Neural progenitor cell (in vitro differentiated cells): ENCODE measurements around the gene SUMF1. TPM values are rescaled to one million over a fixed set of nuclear protein-coding genes. Genes with fewer than 3 reads are reported as not detected.

Experiments
- DNase-seq: peaks from one replicate; pipeline ENCODE4 v3.0.0-alpha.2; 2016; ENCODE audit warnings: low spot score
- H2AFZ ChIP-seq: fragments of 200-600 bp; sonication (generic); replicated peaks from 2 replicates; pipeline ENCODE4 v1.6.1; 2016; ENCODE audit warnings: antibody characterized with exemption
- H3F3A ChIP-seq: fragments of 200-600 bp; sonication (generic); 2 replicates; pipeline ENCODE4 v1.6.1; 2016; ENCODE audit warnings: antibody characterized with exemption, low read depth
- H3K27ac ChIP-seq: fragments of 200-600 bp; sonication (generic); 2 replicates; pipeline ENCODE4 v1.5.1; 2016; ENCODE audit warnings: mild to moderate bottlenecking
- H3K27me3 ChIP-seq: fragments of 200-600 bp; sonication (generic); 2 replicates; pipeline ENCODE4 v1.6.1; 2016; ENCODE audit warnings: mild to moderate bottlenecking, moderate library complexity
- H3K36me3 ChIP-seq: fragments of 200-600 bp; sonication (generic); 2 replicates; pipeline ENCODE4 v1.5.1; 2016
- H3K4me1 ChIP-seq: fragments of 200-600 bp; sonication (generic); 2 replicates; pipeline ENCODE4 v1.6.1; 2016; ENCODE audit warnings: mixed run types
- H3K4me2 ChIP-seq: fragments of 200-600 bp; sonication (generic); 2 replicates; pipeline ENCODE4 v1.6.1; 2016
- H3K4me3 ChIP-seq: fragments of 200-600 bp; sonication (generic); 2 replicates; pipeline ENCODE4 v1.5.1; 2016
- H3K79me2 ChIP-seq: fragments of 200-600 bp; sonication (generic); 2 replicates; pipeline ENCODE4 v1.6.1; 2016; ENCODE audit warnings: low read depth
- H3K9ac ChIP-seq: fragments of 200-600 bp; sonication (generic); 2 replicates; pipeline ENCODE4 v1.6.1; 2016
- H3K9me3 ChIP-seq: fragments of 200-600 bp; sonication (generic); 2 replicates; pipeline ENCODE4 v1.5.1; 2016; ENCODE audit warnings: low read depth
- H4K20me1 ChIP-seq: fragments of 200-600 bp; sonication (generic); 2 replicates; pipeline ENCODE4 v1.6.1; 2016; ENCODE audit warnings: low read depth
- H3K27ac Mint-ChIP-seq: 3 replicates; pipeline ENCODE4 v1.8.0; 2021; ENCODE audit warnings: mixed read lengths
- H3K27me3 Mint-ChIP-seq: 2 replicates; pipeline ENCODE4 v1.8.0; 2022; ENCODE audit warnings: low read depth, mild to moderate bottlenecking, inconsistent platforms, moderate library complexity, mixed read lengths; ENCODE audit not compliant: insufficient read depth
- H3K36me3 Mint-ChIP-seq: 3 replicates; pipeline ENCODE4 v1.8.0; 2021; ENCODE audit warnings: mixed read lengths
- H3K4me1 Mint-ChIP-seq: 3 replicates; pipeline ENCODE4 v1.8.0; 2021; ENCODE audit warnings: mixed read lengths
- H3K4me3 Mint-ChIP-seq: 3 replicates; pipeline ENCODE4 v1.8.0; 2021; ENCODE audit warnings: mild to moderate bottlenecking, moderate library complexity, mixed read lengths
- H3K9me3 Mint-ChIP-seq: 3 replicates; pipeline ENCODE4 v1.8.0; 2020; ENCODE audit warnings: mixed read lengths
- EZH2 ChIP-seq: fragments of 200-600 bp; sonication (generic); IDR thresholded peaks from 2 replicates; pipeline ENCODE4 v1.6.1; 2017; ENCODE audit warnings: antibody characterized with exemption, mild to moderate bottlenecking, moderate library complexity
- EZH2phosphoT487 ChIP-seq: fragments of 200-600 bp; sonication (generic); IDR thresholded peaks from 2 replicates; pipeline ENCODE4 v1.6.1; 2017; ENCODE audit warnings: antibody characterized with exemption
- total RNA-seq: library from RNA; depleted of rRNA; stranded (reverse); fragments of >200 nt; gene quantifications from 2 replicates; pipeline ENCODE4 v1.2.3, GENCODE V29; 2015; ENCODE audit warnings: low replicate concordance
- TF ChIP-seq, protein P1 (sequence below): fragments of 200-600 bp; sonication (generic); IDR thresholded peaks from 2 replicates; pipeline ENCODE4 v1.5.1; 2017; ENCODE audit warnings: antibody characterized with exemption, mild to moderate bottlenecking

SUMF1 gene
- total RNA-seq, 1 donor from 2014 or later, result 10.6 TPM

GRCh38 chr3:4396542-4396941, 70.5 kb downstream of the SUMF1 start:
- Histone ChIP-seq H3K4me1 (no peaks in the 10 kb centered on the region), H3K27ac (no peak overlapping the region), H3K27me3 (no peaks in the 10 kb centered on the region), H3F3A (no peaks in the 10 kb centered on the region), H3K9me3 (no peaks in the 10 kb centered on the region), H3K9ac (no peak overlapping the region), H3K79me2 (no peaks in the 10 kb centered on the region), H3K4me3 (no peak overlapping the region), H2AFZ (no peak overlapping the region), H4K20me1 (no peaks in the 10 kb centered on the region), H3K36me3 (no peaks in the 10 kb centered on the region), H3K4me2 (no peak overlapping the region)
- H3K9me3 Mint-ChIP-seq, result no peaks in the 10 kb centered on the region
- TF ChIP-seq, protein P1, sequence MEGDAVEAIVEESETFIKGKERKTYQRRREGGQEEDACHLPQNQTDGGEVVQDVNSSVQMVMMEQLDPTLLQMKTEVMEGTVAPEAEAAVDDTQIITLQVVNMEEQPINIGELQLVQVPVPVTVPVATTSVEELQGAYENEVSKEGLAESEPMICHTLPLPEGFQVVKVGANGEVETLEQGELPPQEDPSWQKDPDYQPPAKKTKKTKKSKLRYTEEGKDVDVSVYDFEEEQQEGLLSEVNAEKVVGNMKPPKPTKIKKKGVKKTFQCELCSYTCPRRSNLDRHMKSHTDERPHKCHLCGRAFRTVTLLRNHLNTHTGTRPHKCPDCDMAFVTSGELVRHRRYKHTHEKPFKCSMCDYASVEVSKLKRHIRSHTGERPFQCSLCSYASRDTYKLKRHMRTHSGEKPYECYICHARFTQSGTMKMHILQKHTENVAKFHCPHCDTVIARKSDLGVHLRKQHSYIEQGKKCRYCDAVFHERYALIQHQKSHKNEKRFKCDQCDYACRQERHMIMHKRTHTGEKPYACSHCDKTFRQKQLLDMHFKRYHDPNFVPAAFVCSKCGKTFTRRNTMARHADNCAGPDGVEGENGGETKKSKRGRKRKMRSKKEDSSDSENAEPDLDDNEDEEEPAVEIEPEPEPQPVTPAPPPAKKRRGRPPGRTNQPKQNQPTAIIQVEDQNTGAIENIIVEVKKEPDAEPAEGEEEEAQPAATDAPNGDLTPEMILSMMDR, result no peak
- no peak for TF ChIP-seq EZH2phosphoT487
- TF ChIP-seq EZH2, result no peak
- H3K27ac Mint-ChIP-seq, result no peak overlapping the region
- H3K36me3 Mint-ChIP-seq, result no peaks in the 10 kb centered on the region
- H3K4me3 Mint-ChIP-seq, result no peak overlapping the region
- no peaks in the 10 kb centered on the region for H3K27me3 Mint-ChIP-seq
- no peak for DNase-seq
- no peaks in the 10 kb centered on the region for H3K4me1 Mint-ChIP-seq

- Histone ChIP-seq H3K4me3 (no peak overlapping the region), H3K4me1 (no peaks in the 10 kb centered on the region), H3F3A (no peaks in the 10 kb centered on the region), H3K27ac (no peak overlapping the region), H3K27me3 (no peaks in the 10 kb centered on the region), H3K9me3 (no peaks in the 10 kb centered on the region), H4K20me1 (no peaks in the 10 kb centered on the region), H2AFZ (no peak overlapping the region), H3K4me2 (no peak overlapping the region), H3K9ac (no peak overlapping the region), H3K36me3 (no peaks in the 10 kb centered on the region), H3K79me2 (no peaks in the 10 kb centered on the region)
- H3K9me3 Mint-ChIP-seq, result no peaks in the 10 kb centered on the region
- no peaks in the 10 kb centered on the region for H3K4me1 Mint-ChIP-seq
- H3K27me3 Mint-ChIP-seq, result no peaks in the 10 kb centered on the region
- no peak overlapping the region for H3K27ac Mint-ChIP-seq
- no peak overlapping the region for H3K4me3 Mint-ChIP-seq
- no peak for DNase-seq
- no peaks in the 10 kb centered on the region for H3K36me3 Mint-ChIP-seq
- TF ChIP-seq EZH2phosphoT487 (no peak), EZH2 (no peak)
- TF ChIP-seq, protein P1, result no peak
Measured at GRCh38 chr3:4396006-4396405, 71.1 kb downstream of the SUMF1 start.

- Histone ChIP-seq H3K9ac (no peak overlapping the region), H3K4me1 (no peaks in the 10 kb centered on the region), H3K36me3 (no peaks in the 10 kb centered on the region), H2AFZ (no peak overlapping the region), H3F3A (no peaks in the 10 kb centered on the region), H3K27ac (no peak overlapping the region), H3K27me3 (no peaks in the 10 kb centered on the region), H3K4me3 (no peak overlapping the region), H4K20me1 (no peaks in the 10 kb centered on the region), H3K4me2 (no peak overlapping the region), H3K79me2 (no peaks in the 10 kb centered on the region), H3K9me3 (no peaks in the 10 kb centered on the region)
- no peaks in the 10 kb centered on the region for H3K36me3 Mint-ChIP-seq
- DNase-seq, result no peak
- H3K27ac Mint-ChIP-seq, result no peak overlapping the region
- no peaks in the 10 kb centered on the region for H3K27me3 Mint-ChIP-seq
- TF ChIP-seq EZH2phosphoT487 (no peak), EZH2 (no peak)
- TF ChIP-seq, protein P1, result no peak
- no peaks in the 10 kb centered on the region for H3K9me3 Mint-ChIP-seq
- H3K4me3 Mint-ChIP-seq, result no peak overlapping the region
- no peaks in the 10 kb centered on the region for H3K4me1 Mint-ChIP-seq
Measured at GRCh38 chr3:4395448-4395847, 71.6 kb downstream of the SUMF1 start.
